Loucy (cell line): Measurements from ENCODE around the gene SYT1.

Experiments used
- H2AFZ ChIP-seq: fragments of 200-600 bp; sonication (generic); 2 replicates; pipeline ENCODE4 v1.6.0; 2016; ENCODE audit warnings: antibody characterized with exemption, mild to moderate bottlenecking, low read length, moderate library complexity
- H3F3A ChIP-seq: fragments of 200-600 bp; 2 replicates; pipeline ENCODE4 v1.6.0; 2016; ENCODE audit warnings: antibody characterized with exemption, low read depth, mild to moderate bottlenecking
- H3K27me3 ChIP-seq: fragments of 200-600 bp; sonication (generic); 2 replicates; pipeline ENCODE4 v1.6.1; 2014; ENCODE audit warnings: low read length, mild to moderate bottlenecking; ENCODE audit not compliant: insufficient read depth, poor library complexity, severe bottlenecking
- H3K36me3 ChIP-seq: fragments of 200-600 bp; sonication (generic); 2 replicates; pipeline ENCODE4 v1.6.1; 2016; ENCODE audit warnings: low read length; ENCODE audit not compliant: insufficient read depth
- H3K4me1 ChIP-seq: fragments of 200-600 bp; sonication (generic); 2 replicates; pipeline ENCODE4 v1.5.1; 2014; ENCODE audit warnings: low read length, mild to moderate bottlenecking; ENCODE audit not compliant: insufficient read depth, poor library complexity, severe bottlenecking
- H3K4me2 ChIP-seq: fragments of 200-600 bp; sonication (generic); 2 replicates; pipeline ENCODE4 v1.6.0; 2014; ENCODE audit warnings: antibody characterized with exemption, low read length, low read depth, mild to moderate bottlenecking; ENCODE audit not compliant: poor library complexity, severe bottlenecking
- H3K4me3 ChIP-seq: fragments of 200-600 bp; sonication (generic); 2 replicates; pipeline ENCODE4 v1.5.1; 2014; ENCODE audit warnings: low read length, mild to moderate bottlenecking, mixed read lengths; ENCODE audit not compliant: poor library complexity, severe bottlenecking
- H3K79me2 ChIP-seq: fragments of 200-600 bp; sonication (generic); 2 replicates; pipeline ENCODE4 v1.6.1; 2014; ENCODE audit warnings: low read length; ENCODE audit not compliant: insufficient read depth
- H3K9ac ChIP-seq: fragments of 200-600 bp; sonication (generic); 2 replicates; pipeline ENCODE4 v1.6.0; 2014; ENCODE audit warnings: mild to moderate bottlenecking, low read depth, low read length, moderate library complexity; ENCODE audit not compliant: poor library complexity, severe bottlenecking
- H3K9me2 ChIP-seq: fragments of 200-600 bp; sonication (generic); replicated peaks from 2 replicates; pipeline ENCODE4 v1.6.1; 2016; ENCODE audit warnings: low read depth, low read length, mixed read lengths
- H3K9me3 ChIP-seq: fragments of 200-600 bp; sonication (generic); 2 replicates; pipeline ENCODE4 v1.6.1; 2014; ENCODE audit warnings: mild to moderate bottlenecking, antibody characterized with exemption, low read length, low read depth; ENCODE audit not compliant: insufficient read depth
- H4K20me1 ChIP-seq: fragments of 200-600 bp; sonication (generic); 2 replicates; pipeline ENCODE4 v1.6.0; 2014; ENCODE audit warnings: antibody characterized with exemption, low read length, mild to moderate bottlenecking; ENCODE audit not compliant: insufficient read depth, poor library complexity, severe bottlenecking
- EZH2phosphoT487 ChIP-seq: fragments of 200-600 bp; IDR thresholded peaks from 2 replicates; pipeline ENCODE4 v1.6.1; 2018; ENCODE audit warnings: antibody characterized with exemption, mild to moderate bottlenecking, moderate library complexity, borderline replicate concordance
- TF ChIP-seq, protein P1 (sequence below): fragments of 200-600 bp; sonication (generic); conservative IDR thresholded peaks from 2 replicates; pipeline ENCODE4 v1.5.1; 2014; ENCODE audit warnings: mild to moderate bottlenecking, antibody characterized with exemption, low read length

Gene SYT1

GRCh38 chr12:79357048-79357447 lies 492.5 kb downstream of the SYT1 start:
- H4K20me1 ChIP-seq: no peaks in the 10 kb centered on the region
- no peaks in the 10 kb centered on the region for H3F3A ChIP-seq
- no peak overlapping the region for H3K4me2 ChIP-seq

DNA sequence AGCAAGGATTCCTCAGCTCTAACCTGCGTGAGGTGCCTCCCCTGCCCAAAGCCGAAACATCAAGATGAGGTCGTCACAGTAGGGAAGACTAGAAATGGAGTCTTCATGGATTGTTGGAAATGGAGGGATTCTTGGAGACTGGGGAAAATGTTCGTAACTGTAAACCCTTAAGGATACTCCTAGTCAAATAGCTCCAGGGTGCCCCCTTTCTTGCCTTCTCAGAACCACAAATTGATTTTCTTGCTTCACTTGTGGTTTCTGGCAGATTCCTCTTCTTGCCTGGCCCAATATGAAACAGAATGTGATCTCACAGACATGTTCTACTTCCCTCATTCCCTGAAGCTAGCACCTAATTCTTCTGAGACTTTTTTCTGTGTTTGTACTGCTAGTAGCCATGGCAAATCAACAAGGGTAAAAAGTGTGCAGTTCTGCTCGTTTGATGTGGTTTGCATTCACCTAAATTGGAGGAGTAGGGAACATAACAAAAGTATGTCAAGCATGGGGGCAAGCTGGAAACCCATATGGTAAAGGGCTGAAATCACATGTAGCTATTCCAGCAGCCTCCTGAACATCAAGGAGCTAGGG lies 494.2 kb downstream of the SYT1 start:
- TF ChIP-seq, protein P1, sequence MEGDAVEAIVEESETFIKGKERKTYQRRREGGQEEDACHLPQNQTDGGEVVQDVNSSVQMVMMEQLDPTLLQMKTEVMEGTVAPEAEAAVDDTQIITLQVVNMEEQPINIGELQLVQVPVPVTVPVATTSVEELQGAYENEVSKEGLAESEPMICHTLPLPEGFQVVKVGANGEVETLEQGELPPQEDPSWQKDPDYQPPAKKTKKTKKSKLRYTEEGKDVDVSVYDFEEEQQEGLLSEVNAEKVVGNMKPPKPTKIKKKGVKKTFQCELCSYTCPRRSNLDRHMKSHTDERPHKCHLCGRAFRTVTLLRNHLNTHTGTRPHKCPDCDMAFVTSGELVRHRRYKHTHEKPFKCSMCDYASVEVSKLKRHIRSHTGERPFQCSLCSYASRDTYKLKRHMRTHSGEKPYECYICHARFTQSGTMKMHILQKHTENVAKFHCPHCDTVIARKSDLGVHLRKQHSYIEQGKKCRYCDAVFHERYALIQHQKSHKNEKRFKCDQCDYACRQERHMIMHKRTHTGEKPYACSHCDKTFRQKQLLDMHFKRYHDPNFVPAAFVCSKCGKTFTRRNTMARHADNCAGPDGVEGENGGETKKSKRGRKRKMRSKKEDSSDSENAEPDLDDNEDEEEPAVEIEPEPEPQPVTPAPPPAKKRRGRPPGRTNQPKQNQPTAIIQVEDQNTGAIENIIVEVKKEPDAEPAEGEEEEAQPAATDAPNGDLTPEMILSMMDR: no peak
- TF ChIP-seq EZH2phosphoT487: no peak
- H3K27me3 ChIP-seq: no peaks in the 10 kb centered on the region
- H3K79me2 ChIP-seq: no peaks in the 10 kb centered on the region
- no peak overlapping the region for H2AFZ ChIP-seq
- no peak overlapping the region for H3K4me2 ChIP-seq
- H3K36me3 ChIP-seq: no peaks in the 10 kb centered on the region
- no peak overlapping the region for H3K4me3 ChIP-seq
- no peaks in the 10 kb centered on the region for H3K9me2 ChIP-seq
- H3K9me3 ChIP-seq: no peaks in the 10 kb centered on the region
- H3K4me1 ChIP-seq: no peaks in the 10 kb centered on the region
- H4K20me1 ChIP-seq: no peaks in the 10 kb centered on the region
- no peak overlapping the region for H3K9ac ChIP-seq
- no peaks in the 10 kb centered on the region for H3F3A ChIP-seq

More at GRCh38 chr12:79357048-79357447, 492.5 kb downstream of the SYT1 start:
- no peaks in the 10 kb centered on the region for H3K27me3 ChIP-seq
- H3K9ac ChIP-seq: no peak overlapping the region
- H3K36me3 ChIP-seq: no peaks in the 10 kb centered on the region
- no peak overlapping the region for H2AFZ ChIP-seq
- TF ChIP-seq EZH2phosphoT487: no peak
- TF ChIP-seq, protein P1: no peak
- no peaks in the 10 kb centered on the region for H3K9me2 ChIP-seq
- no peaks in the 10 kb centered on the region for H3K79me2 ChIP-seq
- no peaks in the 10 kb centered on the region for H3K4me1 ChIP-seq
- no peak overlapping the region for H3K4me3 ChIP-seq
- no peaks in the 10 kb centered on the region for H3K9me3 ChIP-seq

GRCh38 chr12:79360286-79360685 lies 495.7 kb downstream of the SYT1 start:
- Histone ChIP-seq H3F3A (no peaks in the 10 kb centered on the region), H3K4me3 (no peak overlapping the region)
- no peak for TF ChIP-seq EZH2phosphoT487
- TF ChIP-seq, protein P1: no peak

More at GRCh38 chr12:79360286-79360685, 495.7 kb downstream of the SYT1 start:
- Histone ChIP-seq H2AFZ (no peak overlapping the region), H4K20me1 (no peaks in the 10 kb centered on the region), H3K36me3 (no peaks in the 10 kb centered on the region), H3K9ac (no peak overlapping the region), H3K4me2 (no peak overlapping the region), H3K9me2 (no peaks in the 10 kb centered on the region), H3K79me2 (no peaks in the 10 kb centered on the region), H3K4me1 (no peaks in the 10 kb centered on the region), H3K27me3 (no peaks in the 10 kb centered on the region), H3K9me3 (no peaks in the 10 kb centered on the region)
